ENCODE results near the gene ADM5. TPM values are rescaled to one million over a fixed set of nuclear protein-coding genes. Genes with fewer than 3 reads are reported as not detected.

Gene ADM5
- total RNA-seq, 1 donor from 2014 or later = 9.5 TPM

- CTCF ChIA-PET = interaction anchor here (1.0 to 4.7 kb wide), 5 partner anchors 13 to 170 kb away, joined by 4 to 25 read pairs (median 8); partner anchors contain the start of gene RRAS
- H3K27ac Mint-ChIP-seq = peak overlapping the region; percentile 99
- TF ChIP-seq, protein P1, sequence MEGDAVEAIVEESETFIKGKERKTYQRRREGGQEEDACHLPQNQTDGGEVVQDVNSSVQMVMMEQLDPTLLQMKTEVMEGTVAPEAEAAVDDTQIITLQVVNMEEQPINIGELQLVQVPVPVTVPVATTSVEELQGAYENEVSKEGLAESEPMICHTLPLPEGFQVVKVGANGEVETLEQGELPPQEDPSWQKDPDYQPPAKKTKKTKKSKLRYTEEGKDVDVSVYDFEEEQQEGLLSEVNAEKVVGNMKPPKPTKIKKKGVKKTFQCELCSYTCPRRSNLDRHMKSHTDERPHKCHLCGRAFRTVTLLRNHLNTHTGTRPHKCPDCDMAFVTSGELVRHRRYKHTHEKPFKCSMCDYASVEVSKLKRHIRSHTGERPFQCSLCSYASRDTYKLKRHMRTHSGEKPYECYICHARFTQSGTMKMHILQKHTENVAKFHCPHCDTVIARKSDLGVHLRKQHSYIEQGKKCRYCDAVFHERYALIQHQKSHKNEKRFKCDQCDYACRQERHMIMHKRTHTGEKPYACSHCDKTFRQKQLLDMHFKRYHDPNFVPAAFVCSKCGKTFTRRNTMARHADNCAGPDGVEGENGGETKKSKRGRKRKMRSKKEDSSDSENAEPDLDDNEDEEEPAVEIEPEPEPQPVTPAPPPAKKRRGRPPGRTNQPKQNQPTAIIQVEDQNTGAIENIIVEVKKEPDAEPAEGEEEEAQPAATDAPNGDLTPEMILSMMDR (IDR thresholded peaks at IDR 0.05) = no peak
- POLR2A ChIA-PET = interaction anchor here (0.5 to 6.4 kb wide), 30 partner anchors 12 to 1352 kb away, joined by 3 to 97 read pairs (median 4); partner anchors contain the start of genes AKT1S1, ALDH16A1, AP2A1 and ATF5
- no peaks in the 10 kb centered on the region for H3K27me3 Mint-ChIP-seq
- H3K4me1 Mint-ChIP-seq = peaks cover 70% of the 10 kb centered on the region
- intact Hi-C loops (cut with micrococcal nuclease) = loop anchor here (1.0 to 10.0 kb wide), 13 partner anchors 12 to 1040 kb away; partner anchors contain the start of genes AKT1S1, ALDH16A1, BCL2L12 and DBP
- ATAC-seq (ENCODE audit: low read depth) (peak; percentile 67), DNase-seq (peak; percentile 93)
- peaks cover 26% of the 10 kb centered on the region for H3K36me3 Mint-ChIP-seq (ENCODE audit: low read depth)
- peak overlapping the region; percentile 99 for H3K4me3 Mint-ChIP-seq
- H3K9me3 Mint-ChIP-seq = no peaks in the 10 kb centered on the region
Observed at GRCh38 chr19:49676784-49677230, 12.6 kb upstream of the ADM5 start.

- POLR2A ChIA-PET = interaction anchor here (0.5 to 6.4 kb wide), 26 partner anchors 13 to 1352 kb away, joined by 3 to 97 read pairs (median 7); partner anchors contain the start of genes AKT1S1, ALDH16A1, AP2A1 and ATF5
- ATAC-seq (ENCODE audit: low read depth) (peak; percentile 4), DNase-seq (peak; percentile 71)
- TF ChIP-seq, protein P1 (IDR thresholded peaks at IDR 0.05) = no peak
- intact Hi-C loops (cut with micrococcal nuclease) = loop anchor here (1.0 to 10.0 kb wide), 10 partner anchors 12 to 1040 kb away; partner anchors contain the start of genes BCL2L12, DBP, GYS1 and IRF3
- H3K36me3 Mint-ChIP-seq (ENCODE audit: low read depth) = peaks cover 29% of the 10 kb centered on the region
- no peaks in the 10 kb centered on the region for H3K9me3 Mint-ChIP-seq
- peak within 1 kb of the TSS; percentile 99 for H3K4me3 Mint-ChIP-seq
- H3K27me3 Mint-ChIP-seq = no peaks in the 10 kb centered on the region
- H3K4me1 Mint-ChIP-seq = peaks cover 64% of the 10 kb centered on the region
- CTCF ChIA-PET = interaction anchor here (0.7 to 4.7 kb wide), 4 partner anchors 37 to 452 kb away, joined by 4 to 25 read pairs (median 11); partner anchors contain the start of gene RRAS
- H3K27ac Mint-ChIP-seq = peak within 1 kb of the TSS; percentile 99
Observed at GRCh38 chr19:49677231-49677900, 12.0 kb upstream of the ADM5 start, which contains the start of gene PRMT1. PRMT1 (plus strand) TSS chr19:49677271; CDS start chr19:49677281, 10 bp downstream.

DNA sequence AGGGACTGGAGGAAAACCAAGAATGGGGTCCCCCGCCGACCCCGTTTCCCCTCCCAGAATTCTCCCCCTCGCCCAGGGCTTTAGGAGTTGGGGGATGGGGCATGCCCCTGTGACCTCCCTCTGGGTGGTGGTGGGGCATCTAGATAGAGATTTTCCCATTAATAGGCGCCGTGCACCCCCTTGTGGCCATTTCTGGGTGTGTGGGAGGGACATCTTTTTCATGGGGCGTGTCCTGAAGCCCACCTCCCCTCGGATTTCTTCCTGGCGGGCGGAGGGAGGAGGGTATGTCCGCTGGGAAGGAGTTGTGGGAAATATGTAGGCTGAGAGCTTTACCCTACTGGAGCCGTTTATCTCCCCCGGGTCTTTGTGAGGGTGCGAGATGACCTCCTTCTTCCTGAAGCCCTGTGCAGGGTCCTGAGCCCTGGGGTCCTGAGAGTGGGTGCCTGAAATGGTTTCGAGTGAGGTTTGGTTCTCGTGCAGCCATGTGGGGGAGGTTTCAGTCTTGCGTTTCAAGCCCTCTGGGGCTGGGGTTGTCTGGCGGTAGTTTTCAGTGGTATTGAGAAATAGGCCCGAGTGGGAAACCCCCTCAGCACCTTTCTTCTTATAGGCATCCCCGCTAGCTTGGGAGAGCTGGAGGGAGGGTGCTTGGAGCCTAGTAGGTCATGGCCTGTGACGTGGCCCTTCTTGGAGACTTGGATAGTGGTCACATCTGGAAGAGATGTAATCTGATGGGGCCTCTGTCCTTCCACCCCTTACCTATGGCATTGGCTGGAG, 11.3 kb upstream of the ADM5 start:
- ChIA-PET CTCF (interaction anchor here (0.7 to 4.7 kb wide), 5 partner anchors 12 to 453 kb away, joined by 4 to 25 read pairs (median 7); partner anchors contain the start of genes BCL2L12 and IRF3), POLR2A (interaction anchor here (0.6 to 6.4 kb wide), 18 partner anchors 8 to 684 kb away, joined by 3 to 97 read pairs (median 6); partner anchors contain the start of genes ALDH16A1, AP2A1, BCL2L12 and GYS1)
- no peaks in the 10 kb centered on the region for H3K27me3 Mint-ChIP-seq
- peak; percentile 70 for DNase-seq
- peaks cover 34% of the 10 kb centered on the region for H3K36me3 Mint-ChIP-seq (ENCODE audit: low read depth)
- peak; percentile 12 for ATAC-seq (ENCODE audit: low read depth)
- intact Hi-C loops (cut with micrococcal nuclease) = loop anchor here (1.0 to 10.0 kb wide), 13 partner anchors 13 to 1041 kb away; partner anchors contain the start of genes ATF5, BCL2L12, DBP and FLT3LG
- peak overlapping the region; percentile 96 for H3K27ac Mint-ChIP-seq
- H3K4me1 Mint-ChIP-seq = peaks cover 60% of the 10 kb centered on the region
- TF ChIP-seq, protein P1 (IDR thresholded peaks at IDR 0.05) = no peak
- no peaks in the 10 kb centered on the region for H3K9me3 Mint-ChIP-seq
- peak overlapping the region; percentile 99 for H3K4me3 Mint-ChIP-seq

- H3K4me1 Mint-ChIP-seq = peaks cover 50% of the 10 kb centered on the region
- TF ChIP-seq, protein P1 (IDR thresholded peaks at IDR 0.05) = no peak
- no peaks in the 10 kb centered on the region for H3K9me3 Mint-ChIP-seq
- H3K27me3 Mint-ChIP-seq = no peaks in the 10 kb centered on the region
- ChIA-PET POLR2A (interaction anchor here (0.6 to 6.4 kb wide), 14 partner anchors 9 to 226 kb away, joined by 3 to 97 read pairs (median 5); partner anchors contain the start of genes ALDH16A1, AP2A1, BCL2L12 and IRF3), CTCF (interaction anchor here (0.6 to 4.7 kb wide), 9 partner anchors 13 to 169 kb away, joined by 3 to 25 read pairs (median 4); partner anchors contain the start of genes BCL2L12, IRF3, NOSIP and RRAS)
- H3K4me3 Mint-ChIP-seq = peak overlapping the region; percentile 99
- peak overlapping the region; percentile 96 for H3K27ac Mint-ChIP-seq
- intact Hi-C loops (cut with micrococcal nuclease) = loop anchor here (1.0 to 10.0 kb wide), 9 partner anchors 87 to 1042 kb away; partner anchors contain the start of genes ATF5, DBP, FLT3LG and GYS1
- DNase-seq (no peak), ATAC-seq (ENCODE audit: low read depth) (no peak)
- H3K36me3 Mint-ChIP-seq (ENCODE audit: low read depth) = peaks cover 45% of the 10 kb centered on the region
Observed at GRCh38 chr19:49678985-49679770, 10.2 kb upstream of the ADM5 start.
